ENCODE results near the gene EME2. TPM values are rescaled to one million over a fixed set of nuclear protein-coding genes. Genes with fewer than 3 reads are reported as not detected.

Gene EME2
- total RNA-seq, 3 donors from 2014 or later (not counting 1 experiment from before 2014, with no cell fraction given) = 30.0 to 33.8 (median 30.1) TPM

DNA sequence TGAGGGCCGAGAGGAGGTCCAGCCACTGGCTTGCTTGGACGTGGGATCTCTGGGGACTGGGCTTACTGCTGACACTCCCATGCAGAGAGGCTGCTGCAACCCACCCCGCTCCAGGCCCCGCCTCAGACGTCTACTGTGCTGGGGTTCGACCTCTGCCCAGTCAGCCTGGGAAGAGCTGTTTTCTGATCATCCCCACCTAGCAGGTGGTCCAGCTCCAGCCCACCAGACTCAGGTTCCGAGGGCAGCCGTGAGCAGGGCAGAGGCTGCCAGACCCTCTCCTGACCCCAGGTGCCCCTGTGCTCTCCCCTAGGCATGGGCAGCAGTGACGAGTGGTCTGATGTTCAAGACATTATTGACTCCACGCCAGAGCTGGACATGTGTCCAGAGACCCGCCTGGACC lies 24.7 kb upstream of the EME2 start:
- Histone ChIP-seq H3K27ac (ENCODE audit: low read length) (no peak overlapping the region), H3K36me3 (ENCODE audit: control insufficient read depth, insufficient read depth, low read length) (peaks cover 62% of the 10 kb centered on the region), H3K27me3 (ENCODE audit: control insufficient read depth, insufficient read depth, low read length) (no peaks in the 10 kb centered on the region), H3K9me3 (ENCODE audit: control insufficient read depth, insufficient read depth, low read length) (no peaks in the 10 kb centered on the region), H3K4me3 (ENCODE audit: low read length) (no peak overlapping the region), H3K4me1 (ENCODE audit: control insufficient read depth, insufficient read depth, low read length) (no peaks in the 10 kb centered on the region)
- intact Hi-C loops (cut with micrococcal nuclease) = no loop called here
- no peak for ATAC-seq
- no peaks in the 10 kb centered on the region for H3K27me3 Mint-ChIP-seq (ENCODE audit: low read depth in 2 of 2)
- 96% methylated on average over 11 of the region's 11 CpGs for WGBS (ENCODE audit: insufficient coverage)
- no peak overlapping the region for H3K27ac Mint-ChIP-seq
- peaks cover 7% of the 10 kb centered on the region in 2 donors for H3K4me1 Mint-ChIP-seq
- H3K36me3 Mint-ChIP-seq = peaks cover 5% of the 10 kb centered on the region
- TF ChIP-seq, protein P1, sequence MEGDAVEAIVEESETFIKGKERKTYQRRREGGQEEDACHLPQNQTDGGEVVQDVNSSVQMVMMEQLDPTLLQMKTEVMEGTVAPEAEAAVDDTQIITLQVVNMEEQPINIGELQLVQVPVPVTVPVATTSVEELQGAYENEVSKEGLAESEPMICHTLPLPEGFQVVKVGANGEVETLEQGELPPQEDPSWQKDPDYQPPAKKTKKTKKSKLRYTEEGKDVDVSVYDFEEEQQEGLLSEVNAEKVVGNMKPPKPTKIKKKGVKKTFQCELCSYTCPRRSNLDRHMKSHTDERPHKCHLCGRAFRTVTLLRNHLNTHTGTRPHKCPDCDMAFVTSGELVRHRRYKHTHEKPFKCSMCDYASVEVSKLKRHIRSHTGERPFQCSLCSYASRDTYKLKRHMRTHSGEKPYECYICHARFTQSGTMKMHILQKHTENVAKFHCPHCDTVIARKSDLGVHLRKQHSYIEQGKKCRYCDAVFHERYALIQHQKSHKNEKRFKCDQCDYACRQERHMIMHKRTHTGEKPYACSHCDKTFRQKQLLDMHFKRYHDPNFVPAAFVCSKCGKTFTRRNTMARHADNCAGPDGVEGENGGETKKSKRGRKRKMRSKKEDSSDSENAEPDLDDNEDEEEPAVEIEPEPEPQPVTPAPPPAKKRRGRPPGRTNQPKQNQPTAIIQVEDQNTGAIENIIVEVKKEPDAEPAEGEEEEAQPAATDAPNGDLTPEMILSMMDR (IDR thresholded peaks at IDR 0.05) = no peak
- DNase-seq = no peak
- no peak overlapping the region for H3K4me3 Mint-ChIP-seq
- no peaks in the 10 kb centered on the region for H3K9me3 Mint-ChIP-seq

DNA sequence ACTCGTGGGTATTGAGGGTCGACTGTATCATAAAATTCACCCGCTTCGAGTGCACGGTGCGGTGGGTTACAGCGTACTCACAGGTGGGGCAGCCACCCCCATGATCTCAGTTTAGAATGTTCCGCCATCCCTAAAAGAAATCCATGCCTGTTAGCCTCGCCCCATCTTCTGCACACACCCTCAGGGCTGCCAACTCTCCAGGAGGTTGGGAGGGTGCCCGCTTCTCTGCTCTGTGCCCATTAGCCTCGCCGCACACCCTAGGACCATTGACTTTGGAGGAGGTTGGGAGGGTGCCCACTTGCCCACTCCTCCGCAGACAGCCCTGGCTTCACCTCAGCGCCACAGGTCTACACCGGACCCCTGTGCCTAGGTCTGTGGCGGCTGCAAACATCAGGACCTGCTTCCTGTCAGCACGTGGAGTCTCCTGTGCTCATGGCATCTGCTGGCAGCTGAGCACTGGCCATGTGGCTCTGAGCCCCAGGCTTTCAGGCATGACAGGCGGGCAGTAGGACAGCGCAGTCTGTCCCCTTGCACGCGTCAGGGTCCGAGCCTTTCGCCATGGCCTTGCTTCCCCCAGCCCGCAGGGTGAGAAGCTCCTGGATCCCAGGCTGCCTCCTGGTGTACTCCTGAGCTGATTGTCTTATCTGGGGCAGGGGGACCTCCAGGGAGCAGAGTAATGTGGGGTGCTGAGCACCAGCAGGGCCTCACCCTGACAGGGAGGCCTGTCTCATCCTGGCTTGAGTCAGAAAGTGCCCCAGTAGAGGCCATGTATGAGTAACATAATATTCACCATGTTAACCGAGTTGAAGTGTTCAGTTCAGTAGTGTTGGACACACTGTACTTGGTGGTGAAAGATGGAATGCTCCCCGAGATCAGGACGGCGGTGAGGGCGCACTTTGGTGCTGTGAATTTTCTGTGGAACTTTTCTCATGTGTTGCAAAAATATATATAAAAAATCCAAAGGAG lies 23.2 kb upstream of the EME2 start:
- intact Hi-C loops (cut with micrococcal nuclease) = no loop called here
- ATAC-seq = no peak
- WGBS (ENCODE audit: insufficient coverage) = 98% methylated on average over 25 of the region's 29 CpGs
- Histone ChIP-seq H3K9me3 (ENCODE audit: control insufficient read depth, insufficient read depth, low read length) (no peaks in the 10 kb centered on the region), H3K4me1 (ENCODE audit: control insufficient read depth, insufficient read depth, low read length) (no peaks in the 10 kb centered on the region), H3K4me3 (ENCODE audit: low read length) (no peak overlapping the region), H3K27ac (ENCODE audit: low read length) (no peak overlapping the region), H3K27me3 (ENCODE audit: control insufficient read depth, insufficient read depth, low read length) (no peaks in the 10 kb centered on the region), H3K36me3 (ENCODE audit: control insufficient read depth, insufficient read depth, low read length) (peaks cover 60% of the 10 kb centered on the region)
- Mint-ChIP-seq H3K27ac (no peak overlapping the region), H3K9me3 (no peaks in the 10 kb centered on the region), H3K4me1 (peaks cover 6% of the 10 kb centered on the region in 2 donors), H3K27me3 (ENCODE audit: low read depth in 2 of 2) (no peaks in the 10 kb centered on the region), H3K36me3 (peaks cover 5% of the 10 kb centered on the region), H3K4me3 (no peak overlapping the region)
- no peak for DNase-seq
- TF ChIP-seq, protein P1 (IDR thresholded peaks at IDR 0.05) = no peak

DNA sequence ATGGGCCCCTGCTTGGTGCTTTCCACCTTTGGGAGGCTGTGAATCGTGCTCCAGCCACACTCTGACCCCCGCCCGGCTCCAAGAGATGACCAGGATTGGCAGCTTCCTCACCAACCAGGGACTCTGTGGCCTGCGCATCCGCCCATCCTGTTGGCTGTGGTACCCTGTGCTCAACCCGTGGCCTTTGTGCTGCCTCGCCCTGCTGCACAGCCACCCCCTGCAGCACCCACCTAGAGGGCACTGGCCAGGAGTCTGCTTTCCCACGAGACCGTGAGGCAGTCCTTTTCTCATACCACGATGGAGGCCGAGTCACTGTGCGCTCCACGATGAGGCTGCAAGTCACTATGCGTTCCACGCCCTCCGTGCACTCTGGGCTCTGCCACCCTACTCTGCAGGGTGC lies 20.7 kb upstream of the EME2 start:
- no peak overlapping the region for H3K4me3 Mint-ChIP-seq
- Histone ChIP-seq H3K27ac (ENCODE audit: low read length) (no peak overlapping the region), H3K9me3 (ENCODE audit: control insufficient read depth, insufficient read depth, low read length) (no peaks in the 10 kb centered on the region), H3K4me3 (ENCODE audit: low read length) (no peak overlapping the region), H3K36me3 (ENCODE audit: control insufficient read depth, insufficient read depth, low read length) (peaks cover 47% of the 10 kb centered on the region), H3K4me1 (ENCODE audit: control insufficient read depth, insufficient read depth, low read length) (peaks cover 1% of the 10 kb centered on the region), H3K27me3 (ENCODE audit: control insufficient read depth, insufficient read depth, low read length) (no peaks in the 10 kb centered on the region)
- H3K36me3 Mint-ChIP-seq = no peaks in the 10 kb centered on the region
- ATAC-seq (no peak), DNase-seq (no peak)
- intact Hi-C loops (cut with micrococcal nuclease) = no loop called here
- H3K27ac Mint-ChIP-seq = no peak overlapping the region
- peaks cover 0 to 5% of the 10 kb centered on the region in 2 donors for H3K4me1 Mint-ChIP-seq
- no peaks in the 10 kb centered on the region for H3K9me3 Mint-ChIP-seq
- TF ChIP-seq, protein P1 (IDR thresholded peaks at IDR 0.05) = no peak
- no peaks in the 10 kb centered on the region for H3K27me3 Mint-ChIP-seq (ENCODE audit: low read depth in 2 of 2)
- WGBS (ENCODE audit: insufficient coverage) = 97% methylated on average over 16 of the region's 16 CpGs
